ENCODE data around the gene UBN1.

GRCh38 chr16:4814046-4814445, 33.2 kb upstream of the UBN1 start:
- TF ChIP-seq CTCF (IDR thresholded peaks at IDR 0.05) = no peak
- no peak for TF ChIP-seq POLR2A (IDR thresholded peaks at IDR 0.05)

Data from Peyer's patch (tissue), 4 donors.